HG03442 (cell line): ENCODE results near the gene UTS2B.
"Not testable (repeated sequence)": the region's sequence is repeated elsewhere in the genome, so short reads cannot be mapped to it uniquely, and the experiment has no call there.

Source experiments
- ATAC-seq: cut with Tn5 transposase; IDR thresholded peaks from one replicate; pipeline ENCODE4 v1.9.1; 2021; ENCODE audit warnings: mild to moderate bottlenecking, moderate library complexity; ENCODE audit not compliant: unreplicated experiment

Gene UTS2B

GRCh38 chr3:191283400-191283799 lies 46.9 kb downstream of the UTS2B start:
- ATAC-seq = peak; percentile 60

- peak; percentile 8 for ATAC-seq
Measured at GRCh38 chr3:191282251-191283185, 47.8 kb downstream of the UTS2B start.

GRCh38 chr3:191280882-191281281 lies 49.4 kb downstream of the UTS2B start:
- ATAC-seq = no peak

GRCh38 chr3:191280111-191280510 lies 50.2 kb downstream of the UTS2B start:
- no peak for ATAC-seq

GRCh38 chr3:191275751-191276150 lies 54.6 kb downstream of the UTS2B start:
- ATAC-seq = no peak

DNA sequence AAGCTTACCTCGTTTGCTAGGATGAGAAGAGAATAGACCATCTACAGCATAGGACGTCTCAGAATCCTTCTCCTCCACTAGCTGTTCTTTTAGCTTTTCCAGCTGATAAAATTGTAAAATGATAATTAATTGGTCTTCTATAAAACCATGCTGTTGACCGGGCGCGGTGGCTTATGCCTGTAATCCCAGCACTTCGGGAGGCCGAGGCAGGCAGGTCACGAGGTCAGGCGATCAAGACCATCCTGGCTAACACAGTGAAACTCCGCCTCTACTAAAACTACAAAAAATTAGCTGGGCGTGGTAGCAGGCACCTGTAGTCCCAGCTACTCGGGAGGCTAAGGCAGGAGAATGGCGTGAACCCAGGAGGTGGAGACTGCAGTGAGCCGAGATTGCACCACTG lies 55.1 kb downstream of the UTS2B start:
- ATAC-seq = not testable (repeated sequence)

- ATAC-seq = peak; percentile 82
Measured at GRCh38 chr3:191269289-191270085, 60.8 kb downstream of the UTS2B start.

DNA sequence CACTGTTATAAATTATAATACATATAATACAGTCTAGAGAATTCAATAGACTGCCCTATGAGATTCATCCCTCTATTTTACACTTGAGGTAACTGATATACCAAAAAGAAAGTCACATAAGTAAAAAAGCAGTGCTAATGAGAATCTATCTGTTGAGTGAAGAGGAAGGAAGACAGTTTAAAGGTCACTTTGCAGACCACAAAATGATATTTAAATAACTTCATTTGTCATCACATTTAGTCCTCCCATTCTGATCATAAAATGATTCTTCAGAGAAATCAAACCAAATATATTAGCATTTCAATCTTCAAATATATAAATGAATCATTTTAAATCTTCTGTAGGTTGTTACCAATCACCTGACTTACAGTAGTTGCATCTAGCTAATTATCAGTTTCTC lies 61.6 kb downstream of the UTS2B start:
- no peak for ATAC-seq

DNA sequence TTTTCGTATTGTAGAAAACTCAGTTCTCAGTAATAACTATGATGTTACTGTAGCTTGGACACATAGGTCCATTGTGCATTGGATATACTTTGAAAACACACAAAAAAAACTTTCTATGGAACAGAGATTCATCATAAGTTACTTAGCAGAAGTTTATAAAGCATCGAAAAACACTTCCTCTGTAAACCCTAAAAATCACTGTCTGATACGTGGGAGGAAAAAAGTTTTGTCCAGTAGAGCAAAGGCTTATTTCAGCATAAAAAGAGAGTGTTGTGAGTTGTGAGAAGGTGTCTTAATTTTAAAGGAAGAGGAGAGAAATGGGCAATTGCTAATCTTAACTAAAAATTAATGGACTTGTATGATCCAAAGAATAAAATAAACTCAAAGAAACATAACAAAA lies 66.5 kb downstream of the UTS2B start:
- ATAC-seq = no peak

- peak; percentile 87 for ATAC-seq
Measured at GRCh38 chr3:191263365-191263764, 67.0 kb downstream of the UTS2B start.

DNA sequence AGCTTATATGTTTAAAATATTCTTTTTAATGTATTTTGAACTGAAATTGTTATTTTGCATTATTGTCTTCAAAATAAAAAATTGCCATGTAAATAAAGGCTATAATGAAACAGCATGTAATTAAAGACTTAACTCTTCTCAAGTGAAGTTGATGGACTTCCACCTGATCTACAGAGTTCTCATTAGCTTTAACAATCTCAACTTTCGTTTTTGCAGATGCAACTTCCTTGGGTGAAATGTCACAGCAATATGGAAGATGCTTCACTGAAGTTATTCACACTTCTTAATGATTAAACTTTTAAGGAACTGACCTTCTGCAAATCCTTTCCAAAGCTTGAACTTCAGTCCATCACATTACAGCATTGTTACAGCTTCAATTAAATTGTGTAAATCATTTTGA lies 67.7 kb downstream of the UTS2B start:
- no peak for ATAC-seq

DNA sequence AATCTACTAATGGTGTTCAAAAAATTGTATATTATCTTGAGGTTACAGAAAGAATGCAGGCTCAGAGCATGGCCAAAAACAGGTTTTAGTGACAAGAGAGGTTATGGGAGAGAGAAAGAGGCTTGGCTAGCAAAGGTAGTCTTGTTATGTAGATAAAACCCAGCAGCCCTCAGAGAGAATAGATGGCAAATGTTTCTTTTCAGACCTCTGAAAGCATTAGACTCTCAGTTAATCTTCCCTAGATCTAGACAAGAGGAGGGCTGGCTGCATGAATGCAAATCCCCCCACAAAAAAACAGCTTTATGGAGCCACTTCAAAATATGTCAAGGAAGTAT lies 69.1 kb downstream of the UTS2B start:
- no peak for ATAC-seq

DNA sequence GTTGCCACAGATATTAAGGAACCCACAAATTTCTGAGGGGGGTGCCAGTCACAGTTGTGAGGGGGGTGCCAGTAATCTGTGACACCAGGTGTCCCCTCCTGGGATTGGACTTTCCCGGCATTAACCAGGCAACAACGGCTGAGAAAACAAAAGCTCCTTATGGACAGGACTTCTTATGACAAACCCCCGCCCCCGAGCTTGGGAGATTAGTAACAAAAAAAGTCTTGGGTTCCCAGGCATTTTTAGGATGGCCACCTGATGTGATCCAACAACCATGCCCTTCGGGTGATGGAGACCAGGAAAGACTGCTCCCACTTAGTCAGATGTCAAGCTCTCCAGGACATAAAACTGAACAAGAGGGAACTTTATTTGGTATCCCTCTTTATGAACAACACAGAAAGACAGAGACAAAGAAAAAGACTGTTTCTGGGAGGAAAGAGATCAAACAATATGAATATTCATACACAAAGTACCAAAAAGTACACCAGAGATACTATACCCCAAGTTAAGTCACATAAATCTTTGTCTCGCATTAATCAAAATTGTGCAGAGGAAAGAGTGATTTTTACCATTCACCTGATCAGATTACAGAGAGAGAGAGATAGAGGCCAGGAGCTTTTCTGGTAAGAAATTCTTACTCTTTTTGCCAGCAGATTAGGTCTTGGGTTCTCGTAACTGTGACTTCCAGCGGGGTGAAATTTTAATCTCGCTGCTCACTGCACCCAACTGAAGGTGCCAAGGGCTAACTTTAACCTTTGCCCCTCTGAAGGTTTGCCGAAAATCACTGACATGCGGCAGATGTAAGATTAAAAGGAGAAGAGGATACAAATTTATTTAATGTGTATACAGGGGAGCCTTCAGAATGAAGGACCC lies 69.7 kb downstream of the UTS2B start:
- no peak for ATAC-seq

DNA sequence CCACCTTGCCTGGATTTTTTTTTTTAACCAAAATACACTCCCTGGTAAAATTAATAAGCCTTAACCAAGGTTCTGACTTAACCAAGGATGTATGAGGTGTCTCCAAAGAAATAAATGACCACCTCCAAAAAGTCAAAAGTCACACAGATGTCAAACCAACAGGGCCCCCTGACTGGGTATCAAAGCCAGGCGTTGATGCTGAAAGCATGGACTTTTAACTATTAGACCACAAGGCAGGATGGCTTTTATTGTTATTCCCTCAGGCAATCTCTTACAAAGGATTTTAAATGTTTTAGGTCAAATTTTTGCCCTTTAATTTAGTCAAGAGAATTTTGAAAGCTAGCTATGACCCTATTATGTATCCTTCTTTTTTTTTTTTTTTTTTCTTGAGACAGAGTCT lies 70.8 kb downstream of the UTS2B start:
- ATAC-seq = no peak

- ATAC-seq = no peak
Measured at GRCh38 chr3:191257286-191257685, 73.0 kb downstream of the UTS2B start.

DNA sequence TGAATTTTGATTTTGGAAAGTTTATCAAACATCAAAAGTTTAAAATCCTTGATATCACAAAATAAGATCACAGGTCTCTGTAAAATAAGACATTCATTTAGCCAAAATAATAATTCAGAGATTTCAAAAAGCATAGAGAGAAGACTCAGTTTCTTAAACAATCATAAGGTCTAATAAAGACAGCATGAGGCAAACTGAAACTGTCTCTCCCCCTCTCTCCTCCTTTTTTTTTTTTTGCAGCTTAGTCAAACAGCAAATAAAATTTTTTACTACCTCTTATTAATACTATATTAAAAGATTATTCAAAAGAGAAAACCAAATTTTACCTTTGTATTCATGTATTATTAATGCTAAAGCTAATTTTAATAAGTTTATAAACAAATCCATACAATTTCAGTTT lies 73.9 kb downstream of the UTS2B start:
- no peak for ATAC-seq

- ATAC-seq = no peak
Measured at GRCh38 chr3:191255156-191255555, 75.2 kb downstream of the UTS2B start.

DNA sequence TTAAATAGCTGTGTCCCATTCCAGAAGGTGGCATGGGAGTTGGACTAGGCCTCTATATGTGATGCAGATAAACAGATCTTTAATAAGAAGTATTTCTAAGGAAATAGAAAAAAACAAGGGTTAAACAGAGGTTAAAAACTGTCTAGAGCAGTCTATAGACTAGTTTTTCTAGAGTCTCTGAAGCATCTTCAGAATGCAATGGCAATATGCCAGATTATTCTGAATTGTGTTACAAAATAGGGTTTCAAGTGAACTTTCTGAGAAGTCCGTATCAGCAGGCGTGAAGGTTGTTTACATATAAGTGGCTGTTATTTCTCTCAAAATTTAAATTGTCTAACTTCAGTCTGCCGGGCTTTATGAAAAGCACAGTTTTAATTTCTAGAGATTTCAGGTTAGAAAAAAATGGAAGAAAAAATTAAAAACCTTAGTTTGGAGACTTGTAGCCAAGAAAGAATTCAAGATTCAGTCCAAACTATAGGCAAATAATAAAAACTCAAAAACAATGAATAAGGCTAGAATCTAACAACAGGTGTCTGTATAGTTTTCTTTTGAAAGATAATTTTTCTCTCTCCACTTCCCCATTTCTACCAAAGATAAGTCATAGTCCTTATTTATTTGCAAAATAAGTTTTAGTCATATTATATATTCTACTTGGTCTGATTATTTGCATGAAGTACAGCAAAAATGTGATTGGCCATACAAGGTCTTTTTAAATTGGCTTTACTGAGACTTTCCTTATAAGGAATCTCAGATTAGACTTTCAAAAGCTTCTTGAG lies 76.0 kb downstream of the UTS2B start:
- ATAC-seq = no peak

DNA sequence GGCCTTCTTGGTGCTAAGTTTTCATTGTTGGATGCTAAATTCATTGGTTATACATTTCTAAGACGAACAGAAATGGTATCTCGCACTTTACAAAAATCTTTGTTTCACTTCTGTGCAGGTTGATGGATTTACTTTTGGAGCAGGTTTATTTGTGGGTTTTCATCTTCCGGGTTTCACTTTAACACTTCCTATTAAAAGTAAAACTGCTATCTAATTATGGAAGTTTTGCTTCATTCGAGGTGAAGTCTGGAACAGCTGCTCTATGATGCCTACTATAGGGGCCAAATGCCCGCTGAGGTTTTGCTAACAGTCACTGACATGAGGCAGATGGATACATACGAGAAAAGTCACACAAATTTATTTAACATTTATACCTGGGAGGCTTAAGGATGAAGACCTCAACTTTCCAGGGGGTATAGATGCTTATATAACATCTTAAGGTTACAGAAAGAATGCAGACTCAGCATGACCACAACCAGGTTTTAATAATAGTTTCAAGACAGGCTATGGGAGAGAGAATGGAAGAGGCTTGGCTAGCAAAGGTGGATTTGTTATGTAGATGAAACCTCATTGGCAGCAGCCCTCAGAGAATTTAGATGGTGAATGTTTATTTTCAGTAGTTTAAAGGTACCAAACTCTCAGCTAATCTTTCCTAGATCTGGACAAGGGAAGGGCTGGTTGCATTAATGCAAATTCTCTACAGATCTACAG lies 77.1 kb downstream of the UTS2B start:
- no peak for ATAC-seq

DNA sequence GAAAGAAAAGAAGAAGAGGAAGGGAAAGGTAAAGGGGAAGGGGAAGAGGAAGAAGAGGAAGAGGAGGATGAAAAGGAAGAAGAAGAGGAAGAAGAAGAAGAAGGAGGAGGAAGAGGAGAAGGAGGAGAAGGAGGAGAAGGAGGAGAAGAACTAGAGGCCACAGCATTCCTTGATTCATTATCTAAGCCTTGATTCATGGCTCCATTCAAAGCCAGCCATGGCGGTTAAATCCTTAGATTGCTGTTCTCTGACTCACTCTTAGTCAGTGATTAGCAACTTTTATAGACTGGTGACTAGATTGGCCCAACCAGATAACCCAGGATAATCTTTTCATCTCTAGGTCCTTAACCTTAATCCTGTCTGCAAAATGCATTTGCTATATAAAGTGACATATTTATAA lies 83.7 kb downstream of the UTS2B start:
- no peak for ATAC-seq
